Endothelial cell of umbilical vein (primary cell): ENCODE data around the gene RAB40B. TPM values are rescaled to one million over a fixed set of nuclear protein-coding genes. Genes with fewer than 3 reads are reported as not detected.

Source experiments
- BruUV-seq: library from RNA; stranded (reverse); fragments of 400-500 nt; replicated peaks from 2 replicates; lab custom pipeline; 2021; lab: Mats Ljungman, UMichigan
- CTCF ChIA-PET: fragments of 300-600, 350-600 bp; sonication (Branson Sonifier 250); formaldehyde crosslinking; loops from one replicate; lab custom pipeline; 2021; ENCODE audit warnings: antibody characterized with exemption, inconsistent platforms; lab: Charles Lee
- POLR2A ChIA-PET: fragments of 300-600, 350-600 bp; sonication (Branson Sonifier 250); formaldehyde crosslinking; loops from one replicate; lab custom pipeline; 2021; ENCODE audit warnings: antibody characterized with exemption, inconsistent platforms; lab: Charles Lee
- DNase-seq: peaks from one replicate; pipeline ENCODE4 v3.0.0-alpha.2; 2011; ENCODE audit warnings: low read depth, low spot score
- FAIRE-seq: peaks from 2 replicates; lab custom pipeline; 2011; peaks lifted over from hg19 to GRCh38; lab: Jason Lieb, UNC
- H2AFZ ChIP-seq: 2 replicates; pipeline ENCODE4 v1.6.0; 2012; ENCODE audit warnings: low read depth, low read length, control low read depth, inconsistent platforms
- H3K27ac ChIP-seq: 2 replicates; pipeline ENCODE4 v1.5.1; 2011; ENCODE audit warnings: low read depth, mild to moderate bottlenecking, control low read depth, low read length, moderate library complexity; ENCODE audit not compliant: insufficient read depth
- H3K27me3 ChIP-seq, 2 experiments: 2 replicates each; pipeline versions ENCODE4 v1.6.0 to v1.6.1; 2011; ENCODE audit warnings: low read length in 2 of 2, mixed read lengths in 1 of 2; ENCODE audit not compliant: control insufficient read depth in 2 of 2, insufficient read depth in 2 of 2
- H3K36me3 ChIP-seq, 2 experiments: 2 replicates in 1 of 2; 3 replicates in 1 of 2; pipeline ENCODE4 v1.5.1; 2011; ENCODE audit warnings: low read length in 2 of 2, mild to moderate bottlenecking in 1 of 2, moderate library complexity in 1 of 2; ENCODE audit not compliant: control insufficient read depth in 2 of 2, insufficient read depth in 2 of 2; ENCODE audit errors: extremely low read depth in 1 of 2
- H3K4me1 ChIP-seq: 3 replicates; pipeline ENCODE4 v1.5.1; 2011; ENCODE audit warnings: mild to moderate bottlenecking, low read length; ENCODE audit not compliant: control insufficient read depth, insufficient read depth; ENCODE audit errors: extremely low read depth
- H3K4me2 ChIP-seq: 2 replicates; pipeline ENCODE4 v1.6.1; 2011; ENCODE audit warnings: low read length, control low read depth, mixed read lengths; ENCODE audit not compliant: insufficient read depth
- H3K4me3 ChIP-seq, 3 experiments: fragments of 200-600 bp in 1 of 3; sonication (generic), shearing (Covaris generic) in 1 of 3; replicated peaks in 1 of 3; 2 replicates each; pipeline ENCODE4 v1.5.1; 2011 to 2016; ENCODE audit warnings: control low read depth in 3 of 3, low read length in 3 of 3, mild to moderate bottlenecking in 2 of 3, inconsistent platforms in 1 of 3, low read depth in 1 of 3, moderate library complexity in 1 of 3; ENCODE audit not compliant: insufficient read depth in 1 of 3
- H3K79me2 ChIP-seq: 2 replicates; pipeline ENCODE4 v1.6.0; 2012; ENCODE audit warnings: low read length, inconsistent platforms; ENCODE audit not compliant: control insufficient read depth, insufficient read depth
- H3K9ac ChIP-seq: replicated peaks from 2 replicates; pipeline ENCODE3; 2011; ENCODE audit warnings: low read length, control low read depth; ENCODE audit not compliant: insufficient read depth; ENCODE audit errors: extremely low read depth
- H3K9me1 ChIP-seq: replicated peaks from 3 replicates; pipeline ENCODE4 v1.6.0; 2011; ENCODE audit warnings: mild to moderate bottlenecking, low read length; ENCODE audit not compliant: control insufficient read depth, insufficient read depth; ENCODE audit errors: extremely low read depth
- H3K9me3 ChIP-seq: replicated peaks from 2 replicates; pipeline ENCODE4 v1.5.1; 2012; ENCODE audit warnings: low read length, inconsistent platforms; ENCODE audit not compliant: control insufficient read depth, insufficient read depth
- H4K20me1 ChIP-seq: replicated peaks from 2 replicates; pipeline ENCODE3; 2011; ENCODE audit warnings: mild to moderate bottlenecking, low read length; ENCODE audit not compliant: control insufficient read depth, insufficient read depth; ENCODE audit errors: extremely low read depth
- EZH2 ChIP-seq: IDR thresholded peaks from 2 replicates; pipeline ENCODE4 v1.6.1; 2012; ENCODE audit warnings: borderline replicate concordance, low read depth, mild to moderate bottlenecking, moderate library complexity, low read length, inconsistent platforms; ENCODE audit not compliant: severe bottlenecking
- FOS ChIP-seq: IDR thresholded peaks from 2 replicates; pipeline ENCODE4 v1.6.1; 2011; ENCODE audit warnings: mild to moderate bottlenecking, low read length, moderate library complexity, borderline replicate concordance; ENCODE audit not compliant: insufficient read depth
- GATA2 ChIP-seq: IDR thresholded peaks from 2 replicates; pipeline ENCODE4 v1.7.0; 2011; ENCODE audit warnings: low read depth, mild to moderate bottlenecking, moderate library complexity, mixed read lengths, low read length; ENCODE audit not compliant: insufficient read length, insufficient read depth
- POLR2A ChIP-seq: IDR thresholded peaks from 2 replicates; pipeline ENCODE4 v1.6.1; 2012; ENCODE audit warnings: low read depth, mild to moderate bottlenecking, control low read depth, low read length
- POLR2AphosphoS5 ChIP-seq: IDR thresholded peaks from 2 replicates; pipeline ENCODE4 v1.6.1; 2012; ENCODE audit warnings: low read depth, mild to moderate bottlenecking, control low read depth, low read length, moderate library complexity; ENCODE audit not compliant: insufficient read depth
- dilution Hi-C: fragments of 300-500 bp; cut with MboI; formaldehyde crosslinking; loops from one replicate; pipeline ENCODE4 v1.15.0; 2019; ENCODE audit warnings: low sequenced_read_pairs; ENCODE audit not compliant: extremely low pct_ligation_motif_present
- intact Hi-C: fragments of 100-400 bp; cut with micrococcal nuclease; formaldehyde crosslinking; loops from one replicate; pipeline ENCODE4 v1.10.0; 2022
- polyA plus RNA-seq, 4 experiments: library from polyadenylated mRNA; depleted of rRNA in 3 of 4; stranded (reverse) in 3 of 4; unstranded in 1 of 4; fragments of >200 nt; gene quantifications; 2 replicates each; pipeline versions ENCODE4 v1.2.1 to v1.2.3, GENCODE V29; 2011 to 2012; ENCODE audit warnings: missing spikeins in 1 of 4
- total RNA-seq: library from RNA; stranded (reverse); gene quantifications from 2 replicates; pipeline ENCODE4 v1.2.3, GENCODE V29; 2021
- TF ChIP-seq, protein P1 (sequence below), 2 donors: IDR thresholded peaks; 1 replicate in 1 of 2; 2 replicates in 1 of 2; pipeline ENCODE4 v1.5.1; 2011; ENCODE audit warnings: low read length in 2 of 2, mild to moderate bottlenecking in 2 of 2, moderate library complexity in 2 of 2, control low read depth in 1 of 2, inconsistent platforms in 1 of 2, low read depth in 1 of 2; ENCODE audit not compliant: insufficient read depth in 1 of 2; ENCODE audit errors: extremely low read depth in 1 of 2

The RAB40B gene
- total and polyA plus RNA-seq, 2 donors (not counting 3 experiments of a cell fraction or from before 2014, with no cell fraction given) = 5.5 to 9.3 TPM

DNA sequence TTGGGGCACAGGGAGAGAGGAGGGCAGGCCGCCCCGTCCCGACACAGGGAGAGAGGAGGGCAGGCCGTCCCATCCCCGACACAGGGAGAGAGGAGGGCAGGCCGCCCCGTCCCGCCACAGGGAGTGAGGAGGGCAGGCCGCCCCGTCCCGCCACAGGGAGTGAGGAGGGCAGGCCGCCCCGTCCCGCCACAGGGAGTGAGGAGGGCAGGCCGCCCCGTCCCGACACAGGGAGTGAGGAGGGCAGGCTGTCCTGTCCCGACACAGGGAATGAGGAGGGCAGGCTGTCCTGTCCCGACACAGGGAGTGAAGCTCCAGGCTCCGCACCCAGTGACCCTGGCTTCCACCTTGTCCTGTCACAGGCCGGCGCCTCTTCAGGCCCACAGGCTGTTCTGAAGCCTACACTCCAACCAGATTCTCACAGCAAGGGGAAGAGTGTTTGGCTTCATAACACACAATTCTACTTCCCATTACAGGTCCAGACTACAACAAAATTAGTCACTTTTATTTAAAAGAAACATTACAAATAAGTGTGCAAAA lies 84.3 kb downstream of the RAB40B start:
- Histone ChIP-seq H4K20me1 (no peaks in the 10 kb centered on the region), H2AFZ (no peak overlapping the region), H3K4me1 (no peaks in the 10 kb centered on the region), H3K4me3 (no peak overlapping the region), H3K27me3 (no peaks in the 10 kb centered on the region), H3K27ac (no peak overlapping the region), H3K9me3 (no peaks in the 10 kb centered on the region), H3K4me2 (no peak overlapping the region), H3K9ac (no peak overlapping the region), H3K36me3 (peaks cover 13 to 32% of the 10 kb centered on the region in 2 experiments), H3K79me2 (no peaks in the 10 kb centered on the region), H3K9me1 (no peaks in the 10 kb centered on the region)
- TF ChIP-seq FOS (no peak), POLR2AphosphoS5 (no peak), EZH2 (no peak), POLR2A (no peak), GATA2 (no peak)
- TF ChIP-seq, protein P1, sequence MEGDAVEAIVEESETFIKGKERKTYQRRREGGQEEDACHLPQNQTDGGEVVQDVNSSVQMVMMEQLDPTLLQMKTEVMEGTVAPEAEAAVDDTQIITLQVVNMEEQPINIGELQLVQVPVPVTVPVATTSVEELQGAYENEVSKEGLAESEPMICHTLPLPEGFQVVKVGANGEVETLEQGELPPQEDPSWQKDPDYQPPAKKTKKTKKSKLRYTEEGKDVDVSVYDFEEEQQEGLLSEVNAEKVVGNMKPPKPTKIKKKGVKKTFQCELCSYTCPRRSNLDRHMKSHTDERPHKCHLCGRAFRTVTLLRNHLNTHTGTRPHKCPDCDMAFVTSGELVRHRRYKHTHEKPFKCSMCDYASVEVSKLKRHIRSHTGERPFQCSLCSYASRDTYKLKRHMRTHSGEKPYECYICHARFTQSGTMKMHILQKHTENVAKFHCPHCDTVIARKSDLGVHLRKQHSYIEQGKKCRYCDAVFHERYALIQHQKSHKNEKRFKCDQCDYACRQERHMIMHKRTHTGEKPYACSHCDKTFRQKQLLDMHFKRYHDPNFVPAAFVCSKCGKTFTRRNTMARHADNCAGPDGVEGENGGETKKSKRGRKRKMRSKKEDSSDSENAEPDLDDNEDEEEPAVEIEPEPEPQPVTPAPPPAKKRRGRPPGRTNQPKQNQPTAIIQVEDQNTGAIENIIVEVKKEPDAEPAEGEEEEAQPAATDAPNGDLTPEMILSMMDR (IDR thresholded peaks at IDR 0.05; ENCODE audit: extremely low read depth in 1 of 2, insufficient read depth in 1 of 2, low read depth in 1 of 2, low read length in 2 of 2) = no peak
- FAIRE-seq (no peak), DNase-seq (no peak)
- CTCF ChIA-PET = no interaction called here
- no TSS peak for BruUV-seq
- dilution Hi-C loops (no loop called here), intact Hi-C loops (no loop called here)
- POLR2A ChIA-PET = no interaction called here
